Frontal cortex (tissue), 4 donors: ENCODE data around the gene BPIFA1. TPM values are rescaled to one million over a fixed set of nuclear protein-coding genes. Genes with fewer than 3 reads are reported as not detected.

Experiments
- DNase-seq, 2 donors: peaks; one replicate each; pipeline ENCODE4 v3.0.0; 2012; ENCODE audit warnings: low spot score in 2 of 2
- FAIRE-seq: peaks from 2 replicates; lab custom pipeline; 2012; peaks lifted over from hg19 to GRCh38; lab: Jason Lieb, UNC
- total RNA-seq: library from RNA; depleted of rRNA; stranded (reverse); fragments of >200 nt; gene quantifications from one replicate; pipeline ENCODE4 v1.2.3, GENCODE V29; 2014
- donor health status: control.
- donor health status: control.
- donor health status: control.

The BPIFA1 gene
- total RNA-seq = not detected

DNA sequence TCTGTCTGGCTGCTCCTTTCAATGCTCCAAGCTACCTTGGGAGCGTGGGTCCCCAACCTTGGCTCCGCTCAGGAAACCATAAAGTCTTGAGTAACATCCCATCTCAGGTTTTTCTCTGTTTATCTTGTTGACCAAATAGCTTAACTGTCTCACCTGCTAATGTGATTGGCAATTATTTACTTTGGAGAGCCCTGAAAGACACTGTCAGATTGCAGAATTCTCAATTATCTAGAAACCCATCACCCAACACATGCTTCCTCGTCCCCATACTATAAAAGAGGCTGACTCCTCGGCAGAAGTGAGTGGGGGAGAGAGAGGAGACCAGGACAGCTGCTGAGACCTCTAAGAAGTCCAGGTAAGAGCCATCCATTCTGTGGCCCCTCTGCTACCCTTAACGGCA lies at the start of gene BPIFA1:
TSS of gene BPIFA1 (plus strand) at position 301 of the 400 bp plus-strand sequence. CDS start 1,716 bp downstream, outside the sequence.
- FAIRE-seq (no peak), DNase-seq (no peak)

DNA sequence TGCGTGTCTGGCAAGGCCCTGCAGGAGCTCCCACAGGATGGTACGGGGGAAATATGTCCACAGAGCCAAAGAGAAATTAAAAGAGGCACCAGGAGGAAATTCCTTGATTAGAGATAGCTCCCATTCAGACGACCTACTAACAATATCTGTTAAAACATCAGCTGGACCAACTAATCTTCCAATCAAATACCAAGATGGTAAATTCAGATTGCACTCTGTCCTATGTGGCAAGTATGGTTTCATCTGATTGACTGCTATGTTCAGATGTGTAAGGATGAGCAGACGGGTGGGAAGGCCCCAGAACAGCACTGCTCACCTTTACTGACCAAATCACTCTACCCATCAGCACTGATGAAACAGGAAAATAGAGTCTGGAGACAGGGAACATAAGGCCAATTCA lies 48.3 kb upstream of the BPIFA1 start:
- FAIRE-seq = no peak
- no peak for DNase-seq

DNA sequence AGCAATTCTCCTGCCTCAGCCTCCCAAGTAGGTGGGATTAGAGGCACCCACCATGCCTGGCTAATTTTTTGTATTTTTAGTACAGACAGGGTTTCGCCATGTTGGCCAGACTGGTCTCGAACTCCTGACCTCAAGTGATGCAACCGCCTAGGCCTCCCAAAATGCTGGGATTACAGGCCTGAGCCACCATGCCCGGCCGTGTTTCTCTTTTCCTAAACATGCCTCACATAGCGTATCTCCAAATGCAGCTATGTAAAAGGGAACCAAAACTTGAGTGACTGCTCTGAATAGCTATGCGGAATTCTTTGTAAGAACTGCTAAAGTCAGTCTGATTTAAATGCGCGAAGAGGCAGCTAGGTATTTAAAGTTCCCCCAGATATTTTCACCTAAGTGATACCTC lies 47.4 kb upstream of the BPIFA1 start:
- DNase-seq = no peak
- no peak for FAIRE-seq

DNA sequence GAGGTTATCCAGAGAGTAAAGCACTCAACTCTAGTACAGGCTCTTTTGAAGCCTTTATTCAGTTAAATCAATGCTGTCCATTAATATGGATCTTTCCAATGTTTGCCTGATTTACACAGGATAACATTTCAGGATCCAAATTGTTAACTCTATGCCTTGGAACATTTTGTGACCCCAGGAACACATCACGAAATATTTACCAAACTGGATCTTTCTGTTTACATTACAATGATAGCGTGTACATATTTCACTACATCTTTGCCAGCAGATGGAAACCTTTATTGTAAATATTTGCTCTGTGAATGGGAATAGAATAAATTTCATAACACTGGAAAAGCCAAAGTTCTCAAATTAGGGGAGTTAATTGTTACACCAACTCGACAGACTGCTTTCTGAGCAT lies 44.3 kb upstream of the BPIFA1 start:
- no peak for DNase-seq
- no peak for FAIRE-seq

DNA sequence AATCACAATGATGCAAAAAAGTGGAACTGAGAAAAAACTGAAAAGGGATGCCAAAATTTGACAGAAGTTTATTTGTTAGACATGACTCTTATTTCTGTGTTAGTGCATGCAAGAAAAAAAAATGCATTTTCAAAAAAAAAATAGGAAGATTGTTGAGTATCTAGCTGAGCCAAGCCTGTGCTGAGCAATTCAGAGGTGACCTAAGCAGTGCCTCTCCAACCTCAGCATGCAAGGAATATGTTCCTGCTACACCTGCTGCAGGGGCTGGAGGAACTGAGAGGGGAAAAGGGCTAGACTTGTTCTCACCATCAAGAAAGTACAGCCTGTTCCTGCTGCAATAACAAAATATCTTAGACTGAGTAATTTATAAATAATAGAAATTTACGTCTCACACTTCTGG lies 43.8 kb upstream of the BPIFA1 start:
- DNase-seq (no peak), FAIRE-seq (no peak)

DNA sequence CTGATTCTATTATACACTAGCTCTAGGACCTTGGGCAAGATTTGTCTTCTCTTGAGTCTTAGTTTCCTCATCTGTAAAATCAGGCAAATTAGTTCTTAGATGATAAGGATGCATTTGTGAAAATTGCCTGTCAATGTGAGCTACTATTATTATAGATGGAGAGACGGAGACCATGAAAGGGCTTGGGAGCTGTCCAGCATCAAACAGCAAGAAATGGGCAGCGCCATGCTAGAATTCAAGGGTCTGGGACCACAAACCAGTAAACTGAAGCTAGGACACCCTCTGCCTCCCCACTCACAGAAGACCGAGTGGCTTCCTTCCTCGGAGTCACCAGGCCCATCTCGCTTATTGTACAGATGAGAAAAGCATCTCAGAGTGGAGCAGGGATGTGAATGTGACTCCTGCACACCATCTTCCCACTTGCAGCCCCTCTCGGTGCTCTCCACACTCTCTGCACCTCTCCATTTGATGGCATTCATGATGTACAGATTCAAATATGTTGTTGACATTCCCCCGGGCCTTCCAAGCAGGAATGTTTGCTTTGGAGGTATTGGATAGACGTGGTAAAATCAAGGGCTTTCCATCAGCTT lies 42.8 kb upstream of the BPIFA1 start:
- FAIRE-seq (no peak), DNase-seq (no peak)

DNA sequence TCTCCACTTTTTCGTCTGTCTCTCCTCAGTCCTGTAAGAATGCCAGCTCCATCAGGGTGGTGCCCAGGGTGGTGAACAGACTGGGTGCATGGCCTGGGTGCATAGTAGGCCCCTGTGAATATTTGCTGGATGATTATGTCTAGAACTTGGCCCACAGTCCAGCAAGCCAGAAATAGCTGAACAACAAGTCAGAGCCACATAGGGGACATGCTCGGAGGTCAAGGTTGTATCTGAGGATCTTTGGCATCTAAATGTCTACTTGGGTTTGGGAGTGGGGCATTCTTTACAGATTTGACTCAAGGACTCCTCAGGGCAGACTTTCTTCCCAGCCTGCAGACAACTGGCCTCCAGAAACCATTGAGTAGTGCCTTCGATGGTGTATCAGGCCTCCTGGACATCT lies 36.8 kb upstream of the BPIFA1 start:
- FAIRE-seq (no peak), DNase-seq (no peak)

DNA sequence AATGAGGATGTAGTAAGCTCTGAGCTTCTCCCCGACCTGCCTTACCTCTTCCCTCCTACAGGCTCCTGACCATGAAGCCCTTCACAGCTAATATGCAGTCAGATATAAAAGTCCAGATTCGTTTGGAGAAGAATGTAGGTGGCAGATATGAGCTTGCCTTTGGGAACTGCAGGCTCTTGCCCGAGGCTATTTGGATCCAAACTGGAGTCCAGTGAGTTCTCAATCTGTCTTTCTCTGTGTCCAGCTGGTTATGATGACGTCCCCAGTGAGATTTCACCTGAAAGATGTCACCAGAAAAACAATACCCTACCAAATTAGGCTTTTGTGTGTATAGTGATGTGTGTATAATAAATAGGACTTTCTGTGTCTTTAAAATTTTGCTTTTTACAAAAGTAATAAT lies 33.3 kb upstream of the BPIFA1 start:
- DNase-seq = no peak
- FAIRE-seq = no peak

DNA sequence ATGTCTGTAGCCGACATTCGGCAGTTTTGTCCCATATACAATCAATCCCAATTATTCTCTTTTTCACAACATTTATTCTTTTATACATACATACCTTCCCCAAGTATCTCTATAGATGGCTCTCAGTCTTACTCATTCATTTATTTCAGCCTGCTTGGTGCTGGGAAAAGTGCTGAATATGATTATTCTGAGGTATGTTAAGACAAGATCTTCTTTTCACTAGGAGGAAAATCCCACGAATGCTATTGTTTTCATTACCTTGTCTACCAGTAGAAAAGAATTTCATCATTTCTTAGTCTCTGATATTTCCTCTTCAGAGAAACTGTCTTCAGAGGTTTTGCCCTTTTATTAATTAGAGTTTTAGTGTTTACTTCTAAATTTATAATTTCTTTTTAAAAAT lies 32.4 kb upstream of the BPIFA1 start:
- FAIRE-seq (no peak), DNase-seq (no peak)

DNA sequence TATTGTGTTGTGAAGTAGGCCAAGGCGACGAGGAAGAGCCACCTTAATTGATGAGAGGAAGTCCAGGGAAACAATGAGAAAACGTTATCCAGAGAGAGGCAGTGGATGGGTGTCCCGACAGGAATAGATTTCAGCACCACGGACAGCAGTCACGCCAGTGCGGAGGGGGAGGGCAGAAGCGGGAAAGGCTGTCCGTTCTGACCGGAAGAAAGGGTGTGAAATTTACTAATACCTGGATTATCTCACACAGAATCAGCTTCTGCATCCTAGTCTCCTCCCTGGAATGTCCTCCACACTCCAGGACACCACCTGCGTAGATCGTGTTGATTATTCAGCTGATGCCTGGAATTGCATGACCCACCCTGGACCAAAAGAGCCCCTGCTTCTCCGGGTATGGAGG lies 26.0 kb upstream of the BPIFA1 start:
- DNase-seq (peak; percentile 16 to 41), FAIRE-seq (no peak)

DNA sequence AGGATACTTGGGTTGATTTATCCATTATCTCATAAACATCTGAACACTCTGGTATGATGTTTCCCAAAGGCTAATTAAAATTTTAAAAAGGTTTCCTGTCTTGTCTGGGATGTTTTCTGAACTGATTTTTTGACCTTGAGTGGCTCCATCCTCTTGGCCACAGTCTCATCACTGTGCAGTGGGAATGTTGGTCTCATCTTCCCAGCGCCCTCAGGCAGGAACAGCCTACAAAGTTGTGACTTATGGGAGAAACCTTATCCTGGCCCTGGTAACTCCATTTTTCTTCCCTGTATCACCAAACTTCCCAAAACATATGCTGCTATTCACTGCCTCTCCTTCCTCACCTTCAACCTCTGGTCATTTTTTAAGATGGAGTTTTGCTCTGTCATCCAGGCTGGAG lies 25.4 kb upstream of the BPIFA1 start:
- DNase-seq = no peak
- FAIRE-seq = no peak

DNA sequence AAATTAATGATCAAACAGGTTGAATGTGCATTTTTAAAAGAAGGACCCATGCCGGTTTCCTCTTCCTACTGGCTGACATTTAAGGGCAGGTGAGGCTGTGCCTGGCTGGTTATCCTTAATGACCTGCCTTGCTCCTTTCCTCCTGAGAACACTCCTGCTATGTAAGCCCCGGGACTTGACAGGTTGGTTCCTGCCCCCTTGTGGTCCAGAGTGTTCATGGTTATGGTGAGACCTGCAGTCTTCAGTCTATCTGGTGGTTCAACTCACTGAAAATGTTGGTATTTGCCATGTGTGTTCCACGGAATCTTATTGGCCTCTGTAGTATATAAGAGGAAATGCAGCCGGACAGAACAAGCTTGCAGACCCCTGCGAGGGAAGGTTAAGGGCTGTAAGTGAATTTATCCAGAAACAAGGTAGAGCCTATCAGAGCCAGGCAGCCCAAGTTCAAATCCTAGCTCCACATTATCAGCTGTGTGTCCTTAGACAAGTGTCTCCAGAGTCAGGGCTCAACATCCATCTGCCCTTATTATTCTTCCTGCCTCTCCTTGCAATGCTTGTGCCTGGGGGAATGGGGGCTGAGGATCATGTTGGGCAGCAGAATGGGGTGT lies 23.9 kb upstream of the BPIFA1 start:
- DNase-seq = peak in 1 of 2 donors; percentile 36
- no peak for FAIRE-seq

DNA sequence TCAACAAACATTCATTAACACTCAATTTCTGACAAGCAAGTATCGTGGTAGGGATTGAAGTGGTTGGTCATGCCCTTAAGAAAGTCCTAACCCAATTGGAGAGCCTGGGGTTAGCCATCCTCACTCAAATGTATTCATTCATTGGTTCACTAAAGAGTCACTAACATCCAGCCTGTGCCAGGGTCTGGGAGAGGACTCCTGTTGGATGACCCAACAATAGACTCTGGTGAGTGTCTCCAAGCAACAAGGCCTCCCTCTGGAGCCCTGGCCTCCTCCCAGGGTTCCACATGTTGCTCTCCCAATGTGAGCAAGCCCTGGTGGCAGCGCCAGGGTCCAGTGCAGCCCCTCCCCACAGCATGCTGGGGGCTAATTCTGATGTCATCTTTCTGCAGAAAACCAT lies 18.7 kb upstream of the BPIFA1 start, which contains the start of gene BPIFA3:
TSS of gene BPIFA3 (plus strand) at position 301 of the 400 bp plus-strand sequence. CDS start 185 bp downstream, outside the sequence.
- DNase-seq (no peak), FAIRE-seq (no peak)

DNA sequence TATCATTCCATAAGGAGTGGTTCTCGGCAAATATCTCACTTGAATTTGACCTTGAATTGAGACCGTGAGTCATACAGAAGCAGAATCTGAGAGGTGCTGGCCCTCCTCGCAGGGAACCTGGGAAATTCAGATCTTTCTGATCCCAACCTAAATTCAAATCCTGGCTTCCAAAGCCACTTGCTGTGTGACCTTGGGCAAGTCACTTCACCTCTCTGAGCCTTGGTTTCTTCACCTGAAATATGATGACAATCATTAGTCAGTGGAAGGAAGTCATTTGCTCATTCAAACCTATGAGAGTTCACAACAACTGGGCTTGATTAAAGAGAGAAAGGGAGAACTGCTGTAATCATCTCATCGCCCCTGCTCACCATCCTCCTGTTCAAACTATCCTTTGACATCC lies 11.4 kb upstream of the BPIFA1 start:
- DNase-seq = no peak
- FAIRE-seq = no peak

DNA sequence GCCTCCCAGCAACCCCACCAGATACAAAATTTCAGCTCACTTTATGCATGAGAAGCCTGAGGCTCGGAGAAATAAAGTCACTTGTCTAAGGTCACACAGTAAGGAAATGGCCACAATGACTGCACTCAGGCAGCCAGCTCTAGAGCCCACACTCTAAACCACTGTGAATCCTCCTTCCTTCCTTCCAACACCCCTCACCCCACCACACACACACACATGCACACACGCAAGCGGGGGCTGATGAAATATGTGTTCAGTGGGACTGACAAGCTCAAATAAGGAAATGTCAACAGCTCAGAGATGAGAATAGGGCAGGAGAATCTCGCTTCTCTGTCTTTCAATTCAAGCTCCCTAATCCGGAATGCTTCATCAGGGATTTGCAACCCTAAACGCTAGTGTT lies 6.0 kb upstream of the BPIFA1 start:
- DNase-seq (no peak), FAIRE-seq (no peak)

DNA sequence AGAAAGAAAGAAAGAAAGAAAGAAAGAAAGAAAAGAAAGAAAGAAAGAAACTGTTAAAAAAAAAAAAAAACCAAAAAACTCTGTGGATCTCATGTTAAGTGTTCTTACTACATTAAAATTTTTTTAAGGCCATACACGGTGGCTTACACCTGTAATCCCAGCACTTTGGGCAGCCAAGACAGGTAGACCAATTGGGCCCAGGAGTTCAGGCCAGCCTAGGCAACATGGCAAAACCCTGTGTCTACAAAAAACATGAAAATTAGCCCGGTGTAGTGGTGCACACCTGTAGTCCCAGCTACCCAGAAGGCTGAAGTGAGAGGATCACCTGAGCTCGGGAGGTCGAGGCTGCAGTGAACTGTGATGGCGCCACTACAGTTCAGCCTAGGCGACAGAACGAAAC lies 4.6 kb upstream of the BPIFA1 start:
- DNase-seq = no peak
- no peak for FAIRE-seq

DNA sequence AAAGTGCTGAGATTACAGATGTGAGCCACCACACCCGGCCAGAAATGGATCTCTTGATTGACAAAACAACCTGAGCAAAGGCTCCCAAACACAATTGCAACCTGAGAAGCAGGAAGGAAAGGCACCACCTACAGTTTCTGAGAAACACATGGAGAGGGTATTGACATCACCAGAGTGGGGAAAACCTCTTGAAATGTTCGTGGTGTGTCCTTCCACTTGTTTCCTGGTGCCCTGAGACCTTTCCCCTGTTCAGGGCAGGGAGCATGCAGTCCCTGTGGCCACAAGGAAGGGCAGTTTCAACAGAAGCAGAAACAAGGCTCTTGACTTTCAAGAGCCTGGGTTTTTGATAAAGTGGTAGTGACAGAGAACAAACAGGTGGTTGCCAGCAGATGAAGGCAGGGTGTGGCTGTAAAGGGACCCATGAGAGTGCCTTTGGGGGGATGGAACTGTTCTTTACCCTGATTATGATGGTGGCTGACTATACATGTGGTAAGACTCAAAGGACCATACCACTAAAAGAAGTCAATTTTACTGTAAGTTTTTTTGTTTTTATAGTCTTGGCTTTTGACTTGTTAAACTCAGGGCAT lies 3.2 kb upstream of the BPIFA1 start:
- FAIRE-seq = no peak
- DNase-seq = no peak

DNA sequence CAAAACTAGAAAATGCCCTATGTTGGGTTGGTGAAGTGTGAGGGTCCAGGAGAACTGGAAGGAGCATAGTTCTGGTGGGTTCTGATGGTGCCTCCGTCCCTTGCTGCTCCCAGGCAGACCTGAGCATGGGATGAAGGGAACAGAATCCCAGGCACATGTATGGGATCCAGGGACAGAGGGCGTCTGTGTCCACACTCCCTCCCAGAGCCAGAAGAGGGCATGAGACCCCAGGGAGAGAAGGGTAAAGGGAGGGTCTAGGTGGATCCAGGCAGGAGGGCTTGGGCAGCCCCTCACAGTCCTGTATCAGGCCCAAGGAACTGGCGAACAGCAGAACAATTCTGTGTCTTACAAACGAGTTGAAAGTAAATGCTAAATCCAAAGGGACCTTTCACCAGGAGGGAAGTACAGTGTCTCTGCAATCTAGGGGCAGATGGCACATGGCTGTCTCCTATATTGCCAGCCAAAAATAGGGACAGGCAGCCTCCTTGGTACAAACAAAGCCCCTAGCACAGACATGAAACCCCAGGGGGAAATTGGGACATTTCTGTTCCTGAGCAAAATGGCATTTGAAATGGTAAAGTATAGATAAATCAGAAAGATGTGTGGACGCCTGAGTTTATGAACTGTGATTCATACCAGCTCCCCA lies 2.5 kb upstream of the BPIFA1 start:
- FAIRE-seq = no peak

DNA sequence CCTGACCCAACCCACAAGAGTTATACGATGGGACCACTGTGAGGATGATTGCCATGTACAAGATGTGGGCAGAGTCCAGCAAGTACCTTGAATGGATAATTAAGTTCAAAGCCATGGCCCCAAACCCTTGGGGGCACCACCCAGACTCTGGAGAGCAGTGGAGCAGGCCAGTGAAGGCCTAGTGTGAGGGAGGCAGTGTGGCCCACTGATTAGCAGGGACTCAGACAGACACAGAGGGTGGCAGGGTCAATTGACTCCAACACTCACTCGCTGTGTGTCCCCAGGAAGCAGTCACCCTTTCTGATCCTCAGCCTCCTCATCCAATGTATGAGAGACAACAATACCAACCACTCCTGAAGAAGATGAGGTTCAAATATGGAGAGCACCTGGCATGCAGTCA lies 1.7 kb upstream of the BPIFA1 start:
- DNase-seq (no peak), FAIRE-seq (no peak)

More for the DNA sequence above, 2.5 kb upstream of the BPIFA1 start:
- no peak for DNase-seq

DNA sequence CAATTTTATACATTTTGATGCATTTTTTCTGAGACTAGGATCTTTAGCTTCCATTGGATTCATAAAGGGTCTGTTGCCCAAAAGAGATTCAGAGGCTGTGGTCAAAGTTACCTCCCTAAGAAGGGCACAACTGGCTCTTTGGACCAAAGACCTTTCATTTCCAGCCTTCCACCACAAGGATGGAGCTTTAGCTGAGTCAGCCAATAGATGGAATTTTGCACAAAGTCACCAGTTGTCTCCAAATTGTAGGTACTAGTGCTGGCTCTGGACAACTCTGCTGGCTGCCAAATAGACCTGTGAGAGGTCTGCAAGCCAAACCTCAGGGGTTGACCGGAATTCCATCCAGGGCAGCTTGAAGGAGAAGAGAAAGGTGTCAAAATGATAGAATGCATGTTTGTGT lies 555 bp downstream of the BPIFA1 start:
- no peak for DNase-seq
- no peak for FAIRE-seq

DNA sequence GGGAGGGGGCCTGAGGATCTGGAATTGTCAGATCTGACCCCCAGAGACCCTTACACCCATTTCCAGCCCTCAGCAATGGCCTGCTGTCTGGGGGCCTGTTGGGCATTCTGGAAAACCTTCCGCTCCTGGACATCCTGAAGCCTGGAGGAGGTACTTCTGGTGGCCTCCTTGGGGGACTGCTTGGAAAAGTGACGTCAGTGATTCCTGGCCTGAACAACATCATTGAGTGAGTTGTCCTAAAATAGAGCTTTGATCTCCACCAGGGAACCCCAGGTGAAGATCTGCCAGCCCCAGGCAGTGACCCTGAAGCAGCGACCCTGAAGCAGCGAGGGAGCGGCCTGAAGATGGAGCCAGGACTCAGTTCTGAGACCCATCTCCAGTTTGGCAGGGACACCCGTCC lies 2.2 kb downstream of the BPIFA1 start:
- FAIRE-seq (no peak), DNase-seq (no peak)
